IPS-NIHi7 (cell line): ENCODE results near the gene SCAF4.

Experiments
- DNase-seq: peaks from one replicate; pipeline ENCODE4 v3.0.0; 2012; ENCODE audit warnings: mixed read lengths; ENCODE audit errors: extremely low spot score

Gene SCAF4

GRCh38 chr21:31713973-31714740, 17.8 kb downstream of the SCAF4 start:
- DNase-seq: no peak

GRCh38 chr21:31713115-31713514, 18.8 kb downstream of the SCAF4 start:
- no peak for DNase-seq

GRCh38 chr21:31711745-31712285, 20.1 kb downstream of the SCAF4 start:
- DNase-seq: no peak

- no peak for DNase-seq
Observed at GRCh38 chr21:31711326-31711725, 20.6 kb downstream of the SCAF4 start.

GRCh38 chr21:31710586-31710985, 21.3 kb downstream of the SCAF4 start:
- no peak for DNase-seq

- no peak for DNase-seq
Observed at GRCh38 chr21:31708541-31708940, 23.4 kb downstream of the SCAF4 start.

GRCh38 chr21:31707499-31707898, 24.4 kb downstream of the SCAF4 start:
- DNase-seq: no peak

- DNase-seq: no peak
Observed at GRCh38 chr21:31706562-31706961, 25.4 kb downstream of the SCAF4 start.

GRCh38 chr21:31700040-31700439, 31.9 kb downstream of the SCAF4 start:
- DNase-seq: no peak

GRCh38 chr21:31698461-31698860, 33.5 kb downstream of the SCAF4 start:
- no peak for DNase-seq

- no peak for DNase-seq
Observed at GRCh38 chr21:31696424-31696823, 35.5 kb downstream of the SCAF4 start.

- no peak for DNase-seq
Observed at GRCh38 chr21:31693222-31693621, 38.7 kb downstream of the SCAF4 start.

- DNase-seq: no peak
Observed at GRCh38 chr21:31688603-31689368, 43.1 kb downstream of the SCAF4 start.

GRCh38 chr21:31687108-31687507, 44.8 kb downstream of the SCAF4 start:
- no peak for DNase-seq

- no peak for DNase-seq
Observed at GRCh38 chr21:31686272-31686915, 45.5 kb downstream of the SCAF4 start.

- DNase-seq: no peak
Observed at GRCh38 chr21:31684918-31685317, 47.0 kb downstream of the SCAF4 start.

- no peak for DNase-seq
Observed at GRCh38 chr21:31683029-31683428, 48.9 kb downstream of the SCAF4 start.

- no peak for DNase-seq
Observed at GRCh38 chr21:31682620-31683019, 49.3 kb downstream of the SCAF4 start.

GRCh38 chr21:31678478-31678877, 53.4 kb downstream of the SCAF4 start:
- DNase-seq: no peak

- no peak for DNase-seq
Observed at GRCh38 chr21:31677047-31677446, 54.9 kb downstream of the SCAF4 start.

- DNase-seq: no peak
Observed at GRCh38 chr21:31675960-31676359, 56.0 kb downstream of the SCAF4 start.

- no peak for DNase-seq
Observed at GRCh38 chr21:31675318-31675717, 56.6 kb downstream of the SCAF4 start.
